BE2C (cell line): ENCODE data around the gene SLC22A23.

Experiments used
- DNase-seq: peaks from one replicate; pipeline ENCODE4 v3.0.0-alpha.2; 2020
- H3K27me3 ChIP-seq: fragments of 250-450 bp; sonication (Bioruptor Pico); 2 replicates; pipeline ENCODE4 v1.5.1; 2020; ENCODE audit warnings: mild to moderate bottlenecking
- H3K36me3 ChIP-seq: fragments of 250-450 bp; sonication (Bioruptor Pico); 2 replicates; pipeline ENCODE4 v1.5.1; 2020; ENCODE audit warnings: mild to moderate bottlenecking
- H3K4me1 ChIP-seq: fragments of 250-450 bp; sonication (Bioruptor Pico); 2 replicates; pipeline ENCODE4 v1.5.1; 2020
- H3K4me3 ChIP-seq: 2 replicates; pipeline ENCODE4 v1.5.1; 2011; ENCODE audit warnings: low read depth, low read length
- H3K9me3 ChIP-seq: fragments of 250-450 bp; sonication (Bioruptor Pico); 2 replicates; pipeline ENCODE4 v1.5.1; 2020
- CTCF ChIP-seq: IDR thresholded peaks from 2 replicates; pipeline ENCODE4 v1.5.1; 2012; ENCODE audit warnings: mild to moderate bottlenecking, low read depth, low read length

The SLC22A23 gene

GRCh38 chr6:3402310-3403237 is 54.3 kb downstream of the SLC22A23 start:
- no peak for DNase-seq
- no peak for TF ChIP-seq CTCF
- H3K9me3 ChIP-seq, result no peaks in the 10 kb centered on the region
- no peaks in the 10 kb centered on the region for H3K4me1 ChIP-seq
- no peak overlapping the region for H3K4me3 ChIP-seq
- no peaks in the 10 kb centered on the region for H3K36me3 ChIP-seq
- H3K27me3 ChIP-seq, result peaks cover 6% of the 10 kb centered on the region; the same call in 1 of the 2 replicates

- Histone ChIP-seq H3K4me1 (no peaks in the 10 kb centered on the region), H3K9me3 (no peaks in the 10 kb centered on the region), H3K27me3 (peaks cover 6% of the 10 kb centered on the region; the same call in 1 of the 2 replicates), H3K4me3 (no peak overlapping the region), H3K36me3 (no peaks in the 10 kb centered on the region)
- DNase-seq, result no peak
- TF ChIP-seq CTCF, result no peak
Observed at GRCh38 chr6:3400162-3400561, 56.7 kb downstream of the SLC22A23 start.

GRCh38 chr6:3398755-3399696 is 57.8 kb downstream of the SLC22A23 start:
- no peak for DNase-seq
- H3K9me3 ChIP-seq, result no peaks in the 10 kb centered on the region
- peaks cover 6% of the 10 kb centered on the region; the same call in 1 of the 2 replicates for H3K27me3 ChIP-seq
- H3K4me1 ChIP-seq, result no peaks in the 10 kb centered on the region
- TF ChIP-seq CTCF, result no peak
- H3K36me3 ChIP-seq, result no peaks in the 10 kb centered on the region
- H3K4me3 ChIP-seq, result no peak overlapping the region

- no peaks in the 10 kb centered on the region for H3K4me1 ChIP-seq
- no peaks in the 10 kb centered on the region for H3K9me3 ChIP-seq
- TF ChIP-seq CTCF, result no peak
- H3K4me3 ChIP-seq, result no peak overlapping the region
- H3K36me3 ChIP-seq, result no peaks in the 10 kb centered on the region
- H3K27me3 ChIP-seq, result 0 out of 2 replicates have a peak, but pooled peaks cover 4% of the 10 kb centered on the region
- DNase-seq, result no peak
Observed at GRCh38 chr6:3398165-3398562, 58.7 kb downstream of the SLC22A23 start.

GRCh38 chr6:3397229-3398164 is 59.4 kb downstream of the SLC22A23 start:
- Histone ChIP-seq H3K9me3 (no peaks in the 10 kb centered on the region), H3K36me3 (no peaks in the 10 kb centered on the region), H3K4me1 (no peaks in the 10 kb centered on the region), H3K4me3 (no peak overlapping the region), H3K27me3 (0 out of 2 replicates have a peak, but pooled peaks cover 4% of the 10 kb centered on the region)
- TF ChIP-seq CTCF, result no peak
- no peak for DNase-seq
